ENCODE data around the gene RAD51B. TPM values are rescaled to one million over a fixed set of nuclear protein-coding genes. Genes with fewer than 3 reads are reported as not detected.

RAD51B gene
- total RNA-seq, 6 donors from 2014 or later = 10.6 to 63.9 (median 18.4) TPM

DNA sequence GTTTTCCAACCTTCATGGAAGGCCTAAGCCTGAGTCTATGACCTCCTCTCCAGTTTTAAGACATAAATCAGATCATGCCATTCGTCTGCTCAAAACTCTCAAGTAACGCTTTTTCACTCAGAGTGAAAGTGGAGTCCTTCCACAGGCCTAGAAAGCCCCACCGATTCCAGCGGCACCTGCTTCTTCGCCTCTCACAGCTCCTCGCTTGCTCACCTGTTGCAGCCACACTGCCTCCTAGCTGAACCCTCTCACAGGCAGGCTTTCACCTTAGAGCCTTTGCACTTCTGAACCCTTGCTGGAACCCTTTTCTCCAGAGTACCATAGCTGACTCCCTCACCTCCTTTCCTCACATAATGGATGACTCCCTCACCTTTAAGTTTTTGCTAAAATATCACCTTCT is 672.2 kb downstream of the RAD51B start:
- ATAC-seq (ENCODE audit: low FRiP score in 2 of 2) (no peak), DNase-seq (no peak)
- Histone ChIP-seq H3K27me3 (no peaks in the 10 kb centered on the region), H3K27ac (no peak overlapping the region), H3K4me1 (peaks cover 0 to 6% (median 1%) of the 10 kb centered on the region in 4 donors), H3K4me3 (no peak overlapping the region), H3K9me3 (no peaks in the 10 kb centered on the region), H3K36me3 (no peaks in the 10 kb centered on the region)
- 96% methylated on average over 6 of the region's 6 CpGs for WGBS, 2 donors
- TF ChIP-seq POLR2A (IDR thresholded peaks at IDR 0.05) (no peak), POLR2AphosphoS5 (IDR thresholded peaks at IDR 0.05) (no peak), EP300 (IDR thresholded peaks at IDR 0.05) (no peak)
- TF ChIP-seq, protein P1, sequence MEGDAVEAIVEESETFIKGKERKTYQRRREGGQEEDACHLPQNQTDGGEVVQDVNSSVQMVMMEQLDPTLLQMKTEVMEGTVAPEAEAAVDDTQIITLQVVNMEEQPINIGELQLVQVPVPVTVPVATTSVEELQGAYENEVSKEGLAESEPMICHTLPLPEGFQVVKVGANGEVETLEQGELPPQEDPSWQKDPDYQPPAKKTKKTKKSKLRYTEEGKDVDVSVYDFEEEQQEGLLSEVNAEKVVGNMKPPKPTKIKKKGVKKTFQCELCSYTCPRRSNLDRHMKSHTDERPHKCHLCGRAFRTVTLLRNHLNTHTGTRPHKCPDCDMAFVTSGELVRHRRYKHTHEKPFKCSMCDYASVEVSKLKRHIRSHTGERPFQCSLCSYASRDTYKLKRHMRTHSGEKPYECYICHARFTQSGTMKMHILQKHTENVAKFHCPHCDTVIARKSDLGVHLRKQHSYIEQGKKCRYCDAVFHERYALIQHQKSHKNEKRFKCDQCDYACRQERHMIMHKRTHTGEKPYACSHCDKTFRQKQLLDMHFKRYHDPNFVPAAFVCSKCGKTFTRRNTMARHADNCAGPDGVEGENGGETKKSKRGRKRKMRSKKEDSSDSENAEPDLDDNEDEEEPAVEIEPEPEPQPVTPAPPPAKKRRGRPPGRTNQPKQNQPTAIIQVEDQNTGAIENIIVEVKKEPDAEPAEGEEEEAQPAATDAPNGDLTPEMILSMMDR (IDR thresholded peaks at IDR 0.05) = no peak

DNA sequence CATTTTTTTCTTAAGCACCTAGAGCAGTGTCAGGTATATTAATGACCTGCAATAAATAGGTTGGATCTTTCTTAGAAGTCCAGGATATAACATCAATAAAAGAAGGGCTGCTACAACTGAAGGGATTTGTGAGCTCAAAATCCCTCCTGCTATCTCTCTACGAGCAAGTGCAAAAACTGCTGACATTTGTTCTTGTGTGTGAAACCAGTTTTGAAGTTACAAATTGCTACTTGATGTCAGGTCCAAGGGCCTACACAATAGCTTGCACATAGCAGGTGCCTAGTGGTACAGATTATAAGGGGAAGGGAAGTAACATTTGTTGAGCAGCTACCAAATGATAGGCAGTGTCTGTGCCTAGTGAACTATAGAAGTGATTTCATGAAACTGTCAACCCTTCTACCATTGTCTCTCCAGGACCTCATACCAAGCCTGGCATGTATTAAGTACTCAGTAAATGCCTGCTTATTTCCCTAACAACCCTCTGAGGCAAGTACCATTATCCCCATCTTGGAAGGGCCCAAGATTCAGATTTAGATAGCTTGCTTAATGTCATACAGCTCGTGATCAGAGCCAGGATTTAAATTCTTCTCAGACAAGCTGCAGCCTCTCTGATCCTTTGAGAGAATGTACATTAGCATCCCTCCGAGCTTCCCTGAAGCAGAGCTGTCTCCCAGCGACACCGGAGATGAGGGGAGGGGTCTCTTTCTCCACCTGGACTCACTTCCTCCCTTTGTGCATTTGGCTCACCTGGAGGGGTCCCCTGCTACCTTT is 673.0 kb downstream of the RAD51B start:
- no peak for DNase-seq
- WGBS, 2 donors = 96 to 98% methylated on average over 5 of the region's 5 CpGs
- Histone ChIP-seq H3K9me3 (no peaks in the 10 kb centered on the region), H3K4me1 (peaks cover 0 to 6% (median 1%) of the 10 kb centered on the region in 4 donors), H3K4me3 (no peak overlapping the region), H3K27me3 (no peaks in the 10 kb centered on the region), H3K27ac (no peak overlapping the region), H3K36me3 (no peaks in the 10 kb centered on the region)
- no peak for ATAC-seq (ENCODE audit: low FRiP score in 2 of 2)
- TF ChIP-seq, protein P1 (IDR thresholded peaks at IDR 0.05) = no peak
- TF ChIP-seq EP300 (IDR thresholded peaks at IDR 0.05) (no peak), POLR2A (IDR thresholded peaks at IDR 0.05) (no peak)

DNA sequence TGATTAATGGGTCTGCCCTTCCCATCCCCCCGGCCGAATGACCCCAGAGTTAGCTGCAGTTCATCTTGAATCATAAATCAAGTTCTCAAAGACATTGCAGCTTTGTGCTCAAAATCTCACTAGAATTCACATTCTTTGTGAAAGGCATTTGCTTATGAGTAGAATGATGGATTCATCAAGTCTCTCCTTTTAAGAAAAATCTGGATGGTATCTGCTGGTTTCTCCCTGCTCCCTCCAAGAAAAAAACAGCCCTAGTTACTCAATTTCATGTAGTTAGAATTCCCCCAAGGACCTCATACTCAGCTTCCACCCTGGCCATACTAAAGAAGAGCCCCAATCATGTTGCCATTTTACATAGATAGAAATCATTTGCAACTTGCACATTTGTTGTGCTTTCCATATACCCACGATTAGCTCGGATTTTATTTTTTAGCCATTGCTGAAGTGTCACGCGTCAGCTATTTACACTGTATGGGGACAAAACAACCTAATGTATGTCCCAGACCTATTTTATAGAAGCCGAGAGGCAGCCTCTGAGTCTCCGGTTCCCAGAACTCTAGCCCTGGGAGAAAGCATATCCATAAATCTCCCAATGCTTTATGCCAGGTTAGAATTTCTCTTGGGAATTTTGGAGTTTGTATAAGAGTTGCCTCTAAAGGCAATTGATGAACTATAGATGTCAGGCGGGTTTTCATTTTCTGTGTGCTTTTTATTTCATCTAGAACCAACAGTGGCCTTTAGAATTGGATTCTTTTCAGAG is 673.8 kb downstream of the RAD51B start:
- no peaks in the 10 kb centered on the region for H3K36me3 ChIP-seq
- TF ChIP-seq POLR2A (IDR thresholded peaks at IDR 0.05) = no peak
- TF ChIP-seq POLR2AphosphoS5 (IDR thresholded peaks at IDR 0.05) = no peak
- TF ChIP-seq, protein P1 (IDR thresholded peaks at IDR 0.05) = no peak
- TF ChIP-seq EP300 (IDR thresholded peaks at IDR 0.05) = no peak
- no peak for ATAC-seq (ENCODE audit: low FRiP score in 2 of 2)
- WGBS, 2 donors = 94 to 98% methylated on average over 9 of the region's 9 CpGs
- no peaks in the 10 kb centered on the region for H3K27me3 ChIP-seq
- no peak overlapping the region for H3K27ac ChIP-seq
- no peak for DNase-seq
- H3K4me3 ChIP-seq = no peak overlapping the region
- H3K4me1 ChIP-seq = peaks cover 0 to 6% (median 1%) of the 10 kb centered on the region in 4 donors
- no peaks in the 10 kb centered on the region for H3K9me3 ChIP-seq

DNA sequence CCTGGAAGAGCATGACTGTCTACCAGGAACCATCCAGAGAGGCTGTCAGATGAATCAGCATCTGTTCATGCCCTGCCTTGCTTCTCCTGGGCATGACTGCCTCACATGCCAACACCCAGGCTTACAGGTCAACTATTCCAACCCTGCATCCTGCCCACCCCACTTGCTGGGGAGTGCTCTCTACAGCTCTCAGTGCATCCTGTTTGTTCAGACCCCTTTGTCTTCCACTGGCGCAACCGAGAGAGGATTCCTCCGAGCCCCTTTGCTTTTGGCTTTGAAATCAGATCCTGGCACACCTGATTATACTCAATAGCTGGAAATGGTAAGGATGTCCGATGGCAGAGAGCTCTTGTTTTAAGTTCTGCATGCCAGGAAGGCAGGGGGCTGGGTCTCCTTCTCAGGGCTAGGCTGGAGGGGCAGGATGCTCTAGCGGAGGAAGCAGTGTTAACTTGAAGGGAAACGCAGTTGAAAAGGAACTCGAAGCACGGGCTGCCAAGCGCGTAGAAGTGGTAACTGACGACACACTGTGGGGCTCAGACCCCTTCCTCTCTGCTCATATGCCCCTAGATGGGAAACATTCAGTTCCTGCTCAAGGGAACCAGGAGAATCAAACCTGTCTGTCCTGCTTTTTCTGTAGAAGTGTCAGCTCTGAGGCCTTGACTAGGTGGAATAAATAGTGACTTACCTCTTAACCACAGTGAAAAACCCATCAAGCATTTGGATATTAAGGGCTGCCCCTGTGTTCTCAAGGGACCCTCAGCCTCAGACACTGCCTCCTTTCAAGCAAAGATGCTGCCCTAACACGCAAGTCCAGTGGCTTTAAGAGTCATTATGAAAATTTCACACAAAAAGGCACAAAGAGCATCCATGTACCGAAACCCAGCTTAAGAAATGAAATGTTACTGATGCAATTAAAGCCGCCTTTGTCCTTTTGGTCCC is 675.8 kb downstream of the RAD51B start:
- DNase-seq (no peak), ATAC-seq (ENCODE audit: low FRiP score in 2 of 2) (peak; percentile 29 to 45)
- 59 to 75% methylated on average over 14 of the region's 14 CpGs for WGBS, 2 donors
- peak overlapping the region in 3 of 4 donors; percentile 26 to 71 (median 62) for H3K27ac ChIP-seq
- peaks cover 0 to 6% (median 1%) of the 10 kb centered on the region in 4 donors for H3K4me1 ChIP-seq
- no peak overlapping the region for H3K4me3 ChIP-seq
- peak; percentile 41 to 56 for TF ChIP-seq POLR2AphosphoS5 (IDR thresholded peaks at IDR 0.05)
- no peak for TF ChIP-seq EP300 (IDR thresholded peaks at IDR 0.05)
- H3K9me3 ChIP-seq = no peaks in the 10 kb centered on the region
- no peaks in the 10 kb centered on the region for H3K27me3 ChIP-seq
- H3K36me3 ChIP-seq = no peaks in the 10 kb centered on the region

Data from upper lobe of left lung (tissue), 6 donors.